Kidney tubule cell (primary cell): ENCODE data around the gene RAB31.
"Not testable (repeated sequence)": the region's sequence is repeated elsewhere in the genome, so short reads cannot be mapped to it uniquely, and the experiment has no call there.

Experiments used
- DNase-seq: peaks from one replicate; pipeline ENCODE4 v3.0.0-alpha.2; 2018; ENCODE audit warnings: low spot score

The RAB31 gene

GRCh38 chr18:9762526-9762925 lies 54.4 kb downstream of the RAB31 start:
- DNase-seq = no peak

GRCh38 chr18:9763157-9763556 lies 55.1 kb downstream of the RAB31 start:
- DNase-seq = no peak

DNA sequence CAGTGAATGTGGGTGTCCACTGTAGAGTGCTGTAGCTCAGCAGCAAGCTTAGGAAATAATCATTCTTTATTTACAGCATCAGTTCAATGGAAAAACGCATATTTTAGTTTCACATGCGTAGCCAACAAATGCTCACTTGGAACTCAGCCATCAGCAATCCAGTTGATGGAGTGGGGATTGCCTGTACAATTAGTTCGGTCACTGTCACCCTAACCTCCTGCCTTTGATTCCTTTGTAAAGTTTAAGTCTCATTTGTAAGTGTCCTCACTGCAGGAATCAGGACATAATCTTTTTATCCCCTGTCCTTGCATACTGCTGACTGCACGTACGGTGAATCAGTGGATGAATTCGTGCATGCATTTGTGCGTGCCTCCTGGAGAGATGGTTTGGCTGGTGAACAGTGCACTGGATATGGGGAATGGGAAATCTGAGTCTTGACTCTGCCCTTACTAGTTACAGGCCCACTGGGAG lies 55.9 kb downstream of the RAB31 start:
- DNase-seq = no peak

GRCh38 chr18:9765501-9765900 lies 57.4 kb downstream of the RAB31 start:
- no peak for DNase-seq

- DNase-seq = peak; percentile 70
Observed at GRCh38 chr18:9766076-9766481, 58.0 kb downstream of the RAB31 start.

GRCh38 chr18:9766740-9767139 lies 58.6 kb downstream of the RAB31 start:
- no peak for DNase-seq

DNA sequence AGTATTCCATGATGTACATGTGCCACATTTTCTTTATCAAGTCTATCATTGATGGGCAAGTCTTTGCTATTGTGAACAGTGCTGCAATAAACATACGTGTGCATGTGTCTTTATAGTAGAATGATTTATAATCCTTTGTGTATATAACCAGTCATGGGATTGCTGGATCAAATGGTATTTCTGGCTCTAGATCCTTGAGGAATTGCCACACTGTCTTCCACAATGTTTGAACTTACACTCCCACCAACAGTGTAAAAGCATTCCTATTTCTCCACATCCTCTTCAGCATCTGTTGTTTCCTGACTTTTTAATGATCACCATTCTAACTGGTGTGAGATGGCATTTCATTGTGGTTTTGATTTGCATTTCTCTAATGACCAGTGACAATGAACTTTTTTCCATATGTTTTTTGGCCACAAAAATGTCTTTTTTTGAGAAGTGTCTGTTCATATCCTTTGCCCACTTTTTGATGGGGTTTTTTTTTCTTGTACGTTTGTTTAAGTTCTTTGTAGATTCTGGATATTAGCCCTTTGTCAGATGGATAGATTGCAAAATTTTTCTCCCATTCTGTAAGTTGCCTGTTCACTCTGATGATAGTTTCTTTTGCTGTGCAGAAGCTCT lies 60.1 kb downstream of the RAB31 start:
- not testable (repeated sequence) for DNase-seq

DNA sequence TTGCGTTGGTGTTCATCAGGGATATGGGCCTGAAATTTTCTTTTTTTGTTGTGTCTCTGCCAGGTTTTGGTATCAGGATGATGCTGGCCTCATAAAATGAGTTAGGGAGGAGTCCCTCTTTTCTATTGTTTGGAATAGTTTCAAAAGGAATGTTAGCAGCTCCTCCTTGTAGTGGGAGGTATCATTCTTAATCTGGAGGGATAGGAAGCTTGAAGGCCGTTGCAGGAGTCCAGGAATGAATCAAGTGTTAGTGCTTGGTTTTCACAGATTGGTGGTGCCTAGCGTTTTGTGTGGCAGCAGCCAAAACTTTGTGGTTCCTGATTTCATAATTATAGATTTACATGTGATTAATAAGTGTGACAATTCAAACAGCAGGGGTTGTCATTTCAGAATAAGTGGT lies 62.0 kb downstream of the RAB31 start:
- not testable (repeated sequence) for DNase-seq

DNA sequence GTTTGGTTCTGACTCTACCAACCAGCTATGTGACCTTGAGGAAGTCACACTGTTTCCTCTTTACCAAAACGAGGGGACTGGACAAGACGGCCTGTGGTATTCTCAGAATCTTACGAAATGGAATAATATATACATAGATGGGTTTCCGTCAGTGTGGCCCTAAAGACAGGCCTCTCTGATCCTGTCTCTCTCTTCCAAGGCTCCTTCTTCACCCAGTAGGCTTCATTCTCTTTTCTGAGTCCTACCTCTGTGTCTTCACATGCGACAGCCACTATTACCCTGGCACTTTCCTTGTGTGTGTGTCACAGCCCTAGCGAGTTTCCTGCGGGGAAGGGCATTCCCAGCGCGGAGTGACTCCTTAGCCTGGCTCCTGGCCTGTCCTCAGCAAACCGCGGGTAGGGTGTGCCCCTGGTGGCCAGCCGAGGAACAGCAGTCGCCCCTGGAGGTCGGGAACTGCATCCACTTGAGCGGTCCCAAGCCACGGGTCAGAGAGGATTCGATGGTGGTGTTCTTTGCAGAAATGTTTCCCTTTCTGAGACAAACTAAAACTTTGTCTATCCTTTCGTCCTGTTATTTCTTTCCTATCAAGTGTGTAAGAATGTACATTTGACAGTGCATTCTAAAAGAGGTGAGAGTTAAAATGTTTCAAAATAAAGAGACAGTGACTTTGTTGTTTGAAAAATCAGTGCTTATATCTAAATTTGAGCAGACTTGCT lies 63.3 kb downstream of the RAB31 start:
- peak; percentile 84 for DNase-seq

- DNase-seq = no peak
Observed at GRCh38 chr18:9771977-9772660, 64.0 kb downstream of the RAB31 start.

DNA sequence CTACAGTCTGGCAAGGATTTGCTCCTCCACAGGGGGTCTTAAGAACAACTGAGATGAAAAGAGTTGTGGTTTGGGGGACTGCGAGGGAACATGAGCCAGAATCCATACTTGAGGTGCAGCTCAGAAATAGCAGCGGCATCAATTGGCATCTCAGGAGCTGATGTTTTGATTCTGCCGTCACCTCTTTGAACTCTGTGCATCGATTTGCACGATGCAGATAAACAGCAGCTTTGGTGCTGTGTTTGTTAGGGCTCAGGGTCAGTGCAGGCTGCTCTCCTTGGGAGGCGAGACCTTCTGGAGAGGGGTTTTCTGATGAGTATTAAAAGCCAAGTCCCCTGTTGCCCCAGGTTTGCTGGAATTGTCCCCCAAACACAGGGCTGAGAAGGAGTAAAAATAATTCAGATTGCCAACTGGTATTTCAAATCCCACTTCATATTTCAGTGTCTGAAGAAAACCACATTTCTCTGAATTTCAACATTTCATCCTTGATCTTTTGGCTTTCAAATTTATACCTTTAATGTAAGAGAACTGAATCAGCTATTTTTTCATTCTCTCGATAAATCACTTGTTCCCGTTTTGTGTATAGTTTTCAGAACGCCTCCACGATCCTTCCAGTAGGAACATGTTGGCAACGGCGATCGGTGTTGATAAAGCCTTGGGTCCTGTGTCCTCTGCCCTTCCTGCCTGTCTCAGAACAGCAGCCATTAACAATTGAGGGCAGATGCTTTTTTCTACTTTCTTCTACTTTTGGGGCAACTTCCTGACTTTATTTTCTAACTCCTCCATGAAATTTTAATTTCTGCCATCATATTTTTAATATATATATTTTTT lies 65.0 kb downstream of the RAB31 start:
- DNase-seq = no peak

DNA sequence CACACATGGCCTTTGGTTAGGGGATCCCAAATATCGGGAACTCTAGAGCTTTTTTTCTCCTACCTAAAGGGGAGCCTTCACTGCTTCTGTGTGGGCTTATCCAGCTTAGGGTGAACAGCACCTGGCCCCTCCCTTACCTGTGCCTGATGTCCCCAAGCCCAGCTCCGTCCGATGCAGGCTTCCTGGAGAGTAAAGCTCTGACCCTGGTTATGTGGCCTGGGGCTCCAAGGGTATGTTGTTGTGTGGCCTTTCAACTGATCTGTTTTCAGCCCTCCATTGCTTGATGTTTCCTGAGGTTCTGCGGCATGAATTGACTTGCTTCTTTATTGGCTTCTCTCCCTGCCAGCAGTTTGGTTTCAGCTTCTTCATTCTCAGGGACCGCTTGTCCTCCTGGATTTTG lies 66.0 kb downstream of the RAB31 start:
- DNase-seq = no peak

DNA sequence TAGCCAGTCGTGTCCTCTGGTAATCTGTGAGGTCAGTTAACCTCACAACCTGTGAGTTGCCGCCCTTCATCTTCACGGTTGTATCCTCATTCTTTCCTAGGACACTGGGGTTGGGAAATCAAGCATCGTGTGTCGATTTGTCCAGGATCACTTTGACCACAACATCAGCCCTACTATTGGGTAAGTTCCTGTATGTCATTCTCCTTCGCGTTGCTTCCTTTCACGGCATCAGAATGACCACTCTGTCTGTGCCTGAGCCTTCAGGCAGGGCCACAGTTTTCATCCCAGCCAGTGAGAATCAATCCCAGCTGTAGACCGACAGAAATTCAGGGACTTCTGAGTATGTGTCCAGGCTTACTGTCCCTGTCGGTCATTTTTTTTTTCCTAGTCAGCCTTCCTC lies 67.1 kb downstream of the RAB31 start:
- no peak for DNase-seq

DNA sequence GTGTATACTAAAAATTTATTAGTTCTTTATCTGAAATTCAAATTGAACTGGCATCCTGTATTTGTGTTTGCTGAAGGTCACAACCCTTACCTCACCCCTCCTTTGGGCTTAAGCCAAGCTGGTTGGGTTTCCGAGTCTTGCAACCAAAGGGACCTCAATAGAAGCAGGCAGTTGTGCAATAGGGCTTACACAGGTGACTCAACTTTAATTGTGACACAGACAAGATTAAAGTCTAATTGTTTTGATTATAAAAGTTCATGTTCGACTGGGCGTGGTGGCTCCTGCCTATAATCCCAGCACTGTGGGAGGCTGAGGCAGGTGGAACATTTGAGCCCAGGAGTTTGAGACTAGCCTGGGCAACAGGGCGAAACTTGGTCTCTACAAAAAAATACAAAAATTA lies 71.5 kb downstream of the RAB31 start:
- no peak for DNase-seq

DNA sequence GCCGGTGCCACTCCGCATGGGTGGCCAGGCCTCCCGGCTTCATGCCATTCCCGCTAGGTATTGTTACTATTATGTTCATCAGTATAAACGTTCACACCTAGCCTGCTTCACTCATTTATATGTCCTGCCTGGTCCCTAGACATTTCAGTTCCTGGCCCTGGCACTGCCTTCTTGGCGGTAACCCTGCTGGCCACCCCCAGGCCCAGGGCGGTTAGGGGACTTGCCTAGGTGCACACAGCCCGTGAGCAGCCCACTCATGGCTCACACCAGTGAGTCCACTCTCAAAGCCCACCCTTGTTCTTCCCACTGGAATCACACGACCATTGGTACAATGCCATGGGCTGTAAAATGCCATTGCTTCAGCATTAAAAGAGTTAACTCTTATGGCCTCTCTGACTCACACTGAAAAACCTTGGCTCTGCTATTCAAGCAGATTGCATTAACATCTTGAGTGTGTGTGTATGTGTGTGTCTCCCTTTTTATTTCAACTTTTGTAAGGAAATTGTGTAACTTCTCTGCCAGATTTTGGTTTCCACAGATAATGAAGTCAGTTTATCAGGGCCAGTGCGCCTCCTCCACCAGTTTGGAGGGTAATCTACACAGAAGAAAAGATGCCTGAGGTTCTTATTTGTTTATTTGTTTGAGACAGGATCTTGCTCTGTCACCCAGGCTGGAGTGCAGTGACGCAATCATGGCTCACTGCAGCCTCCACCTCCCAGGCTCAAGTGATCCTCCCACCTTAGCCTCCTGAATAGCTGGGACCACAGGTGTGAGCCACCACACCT lies 74.2 kb downstream of the RAB31 start:
- peak; percentile 67 for DNase-seq

DNA sequence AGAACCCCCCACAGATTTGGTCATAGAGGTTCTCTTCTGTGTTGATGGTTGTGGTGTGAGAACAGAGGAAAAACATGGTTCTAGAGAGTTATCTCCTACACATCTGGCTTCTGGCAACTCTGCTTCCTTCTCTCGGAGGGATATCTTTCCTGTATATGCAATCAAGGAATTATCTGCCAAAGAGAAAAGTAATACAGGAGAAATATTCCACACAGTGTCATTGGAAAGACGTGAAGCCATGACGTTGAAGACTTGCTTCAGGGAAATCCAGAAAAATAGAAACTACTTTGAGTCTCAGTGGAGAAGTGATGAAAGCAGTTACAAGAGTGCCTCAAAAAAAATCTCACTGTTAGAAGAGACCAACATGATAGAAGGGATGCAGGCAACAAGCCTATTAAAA lies 78.5 kb downstream of the RAB31 start:
- DNase-seq = no peak

GRCh38 chr18:9787036-9787435 lies 78.9 kb downstream of the RAB31 start:
- no peak for DNase-seq

- no peak for DNase-seq
Observed at GRCh38 chr18:9787712-9788111, 79.6 kb downstream of the RAB31 start.

DNA sequence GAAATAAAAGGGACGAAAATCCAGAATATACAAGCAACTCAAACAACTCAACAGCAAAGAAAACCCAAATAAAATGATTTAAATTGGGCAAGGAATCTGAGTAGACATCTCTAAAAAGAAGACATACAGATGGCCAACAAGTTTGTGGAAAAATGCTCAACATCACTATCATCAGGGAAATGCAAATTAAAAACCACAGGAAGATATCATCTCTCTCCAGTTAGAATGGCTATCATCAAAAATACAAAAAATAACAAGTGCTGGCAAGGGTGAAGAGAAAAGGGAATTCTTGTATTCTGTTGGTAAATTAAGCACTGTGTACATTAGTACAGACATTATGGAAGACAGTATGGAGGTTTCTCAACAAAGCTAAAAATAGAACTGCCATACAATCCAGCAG lies 80.0 kb downstream of the RAB31 start:
- DNase-seq = no peak

DNA sequence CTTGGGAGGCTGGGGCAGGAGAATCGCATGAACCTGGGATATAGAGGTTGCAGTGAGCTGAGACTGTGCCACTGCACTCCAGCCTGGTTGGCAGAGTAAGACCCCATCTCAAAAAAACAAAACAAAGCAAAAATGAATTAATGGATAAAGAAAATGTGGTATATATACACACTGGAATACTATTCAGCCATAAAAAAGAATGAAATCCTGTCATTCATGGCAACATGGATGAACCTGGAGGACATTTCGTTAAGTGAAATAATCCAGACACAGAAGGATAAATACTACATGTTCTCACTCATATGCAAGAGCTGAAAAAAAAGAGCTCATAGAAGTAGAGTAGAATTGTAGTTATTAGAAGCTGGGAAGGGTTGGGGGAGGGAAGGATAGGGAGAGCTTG lies 80.8 kb downstream of the RAB31 start:
- DNase-seq = no peak

- DNase-seq = no peak
Observed at GRCh38 chr18:9790261-9790660, 82.2 kb downstream of the RAB31 start.

- no peak for DNase-seq
Observed at GRCh38 chr18:9791991-9792390, 83.9 kb downstream of the RAB31 start.
